Panc1 (cell line): Measurements from ENCODE around the gene DDX4. TPM values are rescaled to one million over a fixed set of nuclear protein-coding genes. Genes with fewer than 3 reads are reported as not detected.

ENCODE experiments used
- ATAC-seq: fragments of 200-7000 bp; cut with Tn5 transposase; 2 replicates; pipeline ENCODE4 v1.9.1; 2020; ENCODE audit warnings: mild to moderate bottlenecking, moderate library complexity
- BruUV-seq: library from RNA; stranded (reverse); fragments of 400-500 nt; replicated peaks from 2 replicates; lab custom pipeline; 2021; lab: Mats Ljungman, UMichigan
- CTCF ChIA-PET: fragments of 300-600 bp; sonication (Branson Sonifier 250); formaldehyde crosslinking; loops from one replicate; lab custom pipeline; 2022; ENCODE audit warnings: antibody characterized with exemption; lab: Charles Lee
- POLR2A ChIA-PET: fragments of 300-600 bp; sonication (Branson Sonifier 250); formaldehyde crosslinking; loops from one replicate; lab custom pipeline; 2022; ENCODE audit warnings: antibody characterized with exemption; lab: Charles Lee
- DNase-seq: peaks from one replicate; pipeline ENCODE4 v3.0.0-alpha.2; 2010; ENCODE audit warnings: low read depth, low spot score
- H3K27ac ChIP-seq: 2 replicates; pipeline ENCODE4 v1.5.1; 2011; ENCODE audit warnings: mild to moderate bottlenecking, low read length, inconsistent platforms
- H3K27me3 ChIP-seq: fragments of 200-500 bp; sonication (Bioruptor generic); 2 replicates; pipeline ENCODE4 v1.6.0; 2014; ENCODE audit warnings: low read length, inconsistent platforms; ENCODE audit not compliant: control insufficient read depth, insufficient read depth
- H3K36me3 ChIP-seq: fragments of 200-500 bp; sonication (Bioruptor generic); 2 replicates; pipeline ENCODE4 v1.5.1; 2014; ENCODE audit warnings: inconsistent platforms, mild to moderate bottlenecking, low read length, moderate library complexity; ENCODE audit not compliant: control insufficient read depth, insufficient read depth
- H3K4me1 ChIP-seq: 2 replicates; pipeline ENCODE4 v1.5.1; 2011; ENCODE audit warnings: inconsistent platforms, mild to moderate bottlenecking, low read length, moderate library complexity; ENCODE audit not compliant: control insufficient read depth, insufficient read depth
- H3K4me3 ChIP-seq, 2 experiments: 2 replicates each; pipeline ENCODE4 v1.5.1; 2011 to 2012; ENCODE audit warnings: low read depth in 2 of 2, low read length in 2 of 2, mild to moderate bottlenecking in 2 of 2, inconsistent platforms in 1 of 2, moderate library complexity in 1 of 2
- H3K9me3 ChIP-seq: fragments of 200-500 bp; sonication (Bioruptor generic); 2 replicates; pipeline ENCODE4 v1.5.1; 2014; ENCODE audit warnings: low read depth, mild to moderate bottlenecking, inconsistent platforms, low read length, moderate library complexity; ENCODE audit not compliant: control insufficient read depth, insufficient read depth
- CTCF ChIP-seq: fragments of 450-650 bp; IDR thresholded peaks from 2 replicates; pipeline ENCODE4 v1.5.1; 2017; ENCODE audit warnings: mild to moderate bottlenecking
- POLR2AphosphoS5 ChIP-seq: IDR thresholded peaks from 2 replicates; pipeline ENCODE4 v1.6.1; 2012; ENCODE audit warnings: mild to moderate bottlenecking, low read depth, low read length, moderate library complexity
- REST ChIP-seq, 2 experiments: IDR thresholded peaks; 2 replicates each; pipeline ENCODE4 v1.6.1; 2011 to 2012; ENCODE audit warnings: low read depth in 2 of 2, control low read depth in 1 of 2, low read length in 1 of 2, mild to moderate bottlenecking in 1 of 2, moderate library complexity in 1 of 2; ENCODE audit not compliant: insufficient read depth in 1 of 2
- SIN3A ChIP-seq: IDR thresholded peaks from 2 replicates; pipeline ENCODE4 v1.6.1; 2012; ENCODE audit warnings: low read depth, mild to moderate bottlenecking, low read length, moderate library complexity, borderline replicate concordance; ENCODE audit not compliant: insufficient read depth
- TCF7L2 ChIP-seq: IDR thresholded peaks from 2 replicates; pipeline ENCODE4 v1.6.1; 2011; ENCODE audit warnings: mild to moderate bottlenecking, low read depth, low read length, inconsistent platforms
- in situ Hi-C: cut with HindIII; loops from 2 replicates; pipeline ENCODE4 v1.10.0; 2016; ENCODE audit warnings: low sequenced_read_pairs, low pct_unique_long_range_greater_than_20kb
- intact Hi-C: fragments of 100-400 bp; cut with micrococcal nuclease; formaldehyde crosslinking; loops from one replicate; pipeline ENCODE4 v1.10.0; 2022; ENCODE audit not compliant: unreplicated experiment
- total RNA-seq: library from RNA; stranded (reverse); gene quantifications from one replicate; pipeline ENCODE4 v1.2.1, GENCODE V29; 2021; ENCODE audit not compliant: unreplicated experiment

Gene DDX4
- total RNA-seq, 1 experiment from 2014 or later: not detected

DNA sequence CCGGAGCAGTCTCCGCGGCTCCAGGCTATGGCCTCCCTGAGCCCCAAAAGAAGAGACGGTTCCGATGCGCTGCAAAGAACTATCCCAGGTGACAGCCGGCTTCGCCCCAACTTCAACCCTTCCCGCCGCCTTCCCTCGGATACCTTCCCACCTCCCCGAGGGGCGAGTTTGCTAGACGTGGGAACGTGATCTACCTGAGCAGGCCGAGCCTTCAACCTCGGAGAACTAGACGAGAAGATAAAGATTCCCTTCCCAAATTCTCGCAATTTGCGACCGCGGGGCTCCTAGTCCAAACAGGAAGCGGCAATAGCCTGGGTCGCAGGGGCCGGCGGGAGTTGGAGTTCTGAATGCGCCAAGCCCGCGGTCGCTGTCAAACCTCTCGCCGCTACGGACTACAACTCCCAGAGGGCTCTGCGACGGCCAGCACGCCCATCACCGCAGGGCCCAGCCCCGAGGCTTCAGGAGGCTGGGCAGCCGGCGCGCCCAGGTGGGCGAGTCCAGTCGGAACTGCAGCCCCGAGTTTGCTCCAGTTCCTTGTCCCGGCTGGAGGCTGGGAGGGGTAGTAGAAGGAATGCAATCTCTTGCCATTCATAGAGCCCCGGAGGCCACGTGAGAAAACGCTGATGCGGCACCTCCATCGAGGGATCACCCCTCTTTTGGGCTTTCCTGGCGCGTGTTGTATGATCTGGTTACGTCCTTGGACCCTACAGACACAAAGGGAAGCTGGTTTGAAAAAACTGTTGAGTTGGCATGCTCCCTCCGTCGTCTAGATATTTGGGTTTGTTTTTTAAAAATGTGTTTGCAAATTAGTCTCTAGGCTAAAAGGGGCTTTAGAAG, 25.6 kb upstream of the DDX4 start, which contains the start of gene SLC38A9:
Gene SLC38A9, minus strand, starts transcription at position 302 of the 837 bp plus-strand sequence. CDS start 14,366 bp downstream, outside the sequence.
- intact Hi-C loops: loop anchor here (10.0 kb wide), 2 partner anchors 213 to 493 kb away; no protein-coding TSS in a partner anchor
- peak; percentile 73 for DNase-seq
- H3K4me3 ChIP-seq: peak within 1 kb of the TSS; percentile 94 to 95
- ChIA-PET CTCF (no interaction called here), POLR2A (interaction anchor here (0.7 kb wide), 2 partner anchors 100 to 407 kb away, joined by 3 read pairs; no protein-coding TSS in a partner anchor)
- peak within 1 kb of the TSS; percentile 80 for H3K27ac ChIP-seq
- BruUV-seq: no TSS peak
- no peaks in the 10 kb centered on the region for H3K27me3 ChIP-seq
- H3K4me1 ChIP-seq: no peaks in the 10 kb centered on the region
- ATAC-seq: peak; percentile 100
- TF ChIP-seq TCF7L2: no peak; the same call in 1 of the 2 replicates
- peak; percentile 75 for TF ChIP-seq POLR2AphosphoS5
- no peaks in the 10 kb centered on the region; the same call in 1 of the 2 replicates for H3K9me3 ChIP-seq
- in situ Hi-C loops: no loop called here
- no peaks in the 10 kb centered on the region; the same call in 1 of the 2 replicates for H3K36me3 ChIP-seq

DNA sequence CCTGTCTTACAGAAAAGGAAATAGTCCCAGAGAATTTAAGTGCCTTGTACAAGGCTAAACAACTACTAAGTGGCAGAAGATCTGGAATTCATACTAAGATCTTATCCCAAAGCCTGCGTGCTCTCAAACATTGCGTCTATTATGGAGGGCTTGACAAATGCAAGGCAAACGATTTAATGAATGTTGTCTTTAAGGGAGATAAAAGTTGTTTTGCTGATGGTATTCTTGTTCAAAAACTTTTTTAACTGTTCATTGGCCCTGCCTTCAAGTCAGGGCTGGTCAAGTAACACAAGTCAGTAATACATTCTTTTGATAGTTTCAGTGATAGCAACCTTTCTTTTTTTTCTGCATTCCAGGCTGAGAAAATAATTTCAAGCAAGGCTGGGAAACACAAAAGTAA, 24.0 kb upstream of the DDX4 start:
- TF ChIP-seq SIN3A: no peak
- TF ChIP-seq REST (IDR thresholded peaks at IDR 0.05; ENCODE audit: insufficient read depth in 1 of 2, low read depth in 2 of 2, low read length in 1 of 2): no peak
- TF ChIP-seq TCF7L2: no peak
- no peak for TF ChIP-seq POLR2AphosphoS5
- TF ChIP-seq CTCF: no peak
- Histone ChIP-seq H3K27ac (no peak overlapping the region), H3K4me3 (no peak overlapping the region), H3K27me3 (no peaks in the 10 kb centered on the region), H3K36me3 (no peaks in the 10 kb centered on the region; the same call in 1 of the 2 replicates), H3K4me1 (no peaks in the 10 kb centered on the region), H3K9me3 (no peaks in the 10 kb centered on the region; the same call in 1 of the 2 replicates)
- CTCF ChIA-PET: no interaction called here
- intact Hi-C loops (loop anchor here (10.0 kb wide), 2 partner anchors 211 to 491 kb away; no protein-coding TSS in a partner anchor), in situ Hi-C loops (no loop called here)
- no peak for ATAC-seq
- no TSS peak for BruUV-seq
- no peak for DNase-seq
- POLR2A ChIA-PET: interaction anchor here (0.6 kb wide), 1 partner anchor 124 kb away, joined by 3 read pairs; no protein-coding TSS in a partner anchor
